Measurements from ENCODE around the gene NKAIN2. TPM values are rescaled to one million over a fixed set of nuclear protein-coding genes. Genes with fewer than 3 reads are reported as not detected.
"Not testable (repeated sequence)": the region's sequence is repeated elsewhere in the genome, so short reads cannot be mapped to it uniquely, and the experiment has no call there.

Gene NKAIN2
- total RNA-seq, 1 experiment from 2014 or later, result 0.15 TPM

- no peak for DNase-seq (ENCODE audit: low read depth)
Measured at GRCh38 chr6:124434421-124434820, 630.8 kb downstream of the NKAIN2 start.

GRCh38 chr6:124436803-124437202 lies 633.1 kb downstream of the NKAIN2 start:
- DNase-seq (ENCODE audit: low read depth), result no peak

GRCh38 chr6:124438546-124439065 lies 634.9 kb downstream of the NKAIN2 start:
- DNase-seq (ENCODE audit: low read depth), result no peak

- DNase-seq (ENCODE audit: low read depth), result no peak
Measured at GRCh38 chr6:124441450-124441849, 637.8 kb downstream of the NKAIN2 start.

- DNase-seq (ENCODE audit: low read depth), result no peak
Measured at GRCh38 chr6:124443541-124443940, 639.9 kb downstream of the NKAIN2 start.

GRCh38 chr6:124445581-124445980 lies 641.9 kb downstream of the NKAIN2 start:
- no peak for DNase-seq (ENCODE audit: low read depth)

GRCh38 chr6:124446961-124447360 lies 643.3 kb downstream of the NKAIN2 start:
- DNase-seq (ENCODE audit: low read depth), result no peak

GRCh38 chr6:124459268-124459667 lies 655.6 kb downstream of the NKAIN2 start:
- no peak for DNase-seq (ENCODE audit: low read depth)

- DNase-seq (ENCODE audit: low read depth), result no peak
Measured at GRCh38 chr6:124462750-124463149, 659.1 kb downstream of the NKAIN2 start.

GRCh38 chr6:124463271-124463670 lies 659.6 kb downstream of the NKAIN2 start:
- no peak for DNase-seq (ENCODE audit: low read depth)

- not testable (repeated sequence) for DNase-seq (ENCODE audit: low read depth)
Measured at GRCh38 chr6:124464600-124464999, 660.9 kb downstream of the NKAIN2 start.

GRCh38 chr6:124466949-124467348 lies 663.3 kb downstream of the NKAIN2 start:
- DNase-seq (ENCODE audit: low read depth), result peak; percentile 18

- DNase-seq (ENCODE audit: low read depth), result no peak
Measured at GRCh38 chr6:124467366-124467765, 663.7 kb downstream of the NKAIN2 start.

GRCh38 chr6:124470803-124471202 lies 667.1 kb downstream of the NKAIN2 start:
- DNase-seq (ENCODE audit: low read depth), result no peak

- DNase-seq (ENCODE audit: low read depth), result no peak
Measured at GRCh38 chr6:124475176-124475575, 671.5 kb downstream of the NKAIN2 start.

- DNase-seq (ENCODE audit: low read depth), result no peak
Measured at GRCh38 chr6:124478906-124479305, 675.2 kb downstream of the NKAIN2 start.

GRCh38 chr6:124479991-124480430 lies 676.3 kb downstream of the NKAIN2 start:
- DNase-seq (ENCODE audit: low read depth), result peak; percentile 81

- DNase-seq (ENCODE audit: low read depth), result peak; percentile 82
Measured at GRCh38 chr6:124482071-124482491, 678.4 kb downstream of the NKAIN2 start.

- peak; percentile 93 for DNase-seq (ENCODE audit: low read depth)
Measured at GRCh38 chr6:124487623-124488431, 684.2 kb downstream of the NKAIN2 start.

- peak; percentile 73 for DNase-seq (ENCODE audit: low read depth)
Measured at GRCh38 chr6:124490122-124490521, 686.5 kb downstream of the NKAIN2 start.

- no peak for DNase-seq (ENCODE audit: low read depth)
Measured at GRCh38 chr6:124493259-124493658, 689.6 kb downstream of the NKAIN2 start.

- DNase-seq (ENCODE audit: low read depth), result peak; percentile 34
Measured at GRCh38 chr6:124494956-124495664, 691.4 kb downstream of the NKAIN2 start.

Measured in M059J (cell line).